ENCODE measurements around the gene NFIB. TPM values are rescaled to one million over a fixed set of nuclear protein-coding genes. Genes with fewer than 3 reads are reported as not detected.

The NFIB gene
- total RNA-seq, 1 experiment from 2014 or later = 14.3 TPM

DNA sequence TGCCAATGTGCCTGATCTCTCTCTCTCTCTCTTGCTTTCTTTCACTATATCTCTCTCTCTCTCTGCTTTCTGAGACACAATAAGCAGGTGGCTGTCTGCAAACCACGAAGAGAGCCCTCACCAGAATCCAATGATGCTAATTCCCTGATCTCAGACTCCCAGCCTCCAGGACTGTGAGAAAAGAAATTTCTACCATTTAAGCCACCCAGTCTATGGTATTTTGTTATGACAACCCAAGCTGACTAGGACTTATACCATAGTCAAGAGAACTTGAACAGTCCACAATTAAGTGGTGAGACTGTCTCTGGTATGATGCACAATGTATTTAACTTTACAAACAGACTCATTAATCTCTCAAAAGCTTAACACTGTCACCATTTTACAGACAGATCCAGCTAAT is 67.0 kb downstream of the NFIB start:
- H3T11ph ChIP-seq (ENCODE audit: low read length) = no peak overlapping the region
- H3K27ac ChIP-seq (ENCODE audit: insufficient read length, low read depth, low read length) = no peak overlapping the region
- no peak overlapping the region for H2AFZ ChIP-seq (ENCODE audit: low read length)
- no peak overlapping the region for H2BK12ac ChIP-seq (ENCODE audit: insufficient read length, low read depth, low read length)
- no peaks in the 10 kb centered on the region for H3K27me3 ChIP-seq (ENCODE audit: insufficient read depth, low read length)
- WGBS (ENCODE audit: extremely low coverage, insufficient read length, low lambda C conversion rate) = no CpG with 5 or more reads among the region's 1 CpG
- peaks cover 5% of the 10 kb centered on the region; the same call in 1 of the 2 replicates for H3K4me1 ChIP-seq (ENCODE audit: insufficient read depth, low read length)
- H3K4me2 ChIP-seq (ENCODE audit: insufficient read depth, insufficient read length, low read length) = no peak overlapping the region
- no peak overlapping the region for H3K18ac ChIP-seq (ENCODE audit: insufficient read length, low read depth, low read length)
- no peaks in the 10 kb centered on the region for H3K9me3 Mint-ChIP-seq
- H4K20me1 ChIP-seq (ENCODE audit: control insufficient read depth, insufficient read depth, insufficient read length) = no peaks in the 10 kb centered on the region
- H3K9ac ChIP-seq (ENCODE audit: extremely low read depth, insufficient read length, low read length) = no peak overlapping the region
- TF ChIP-seq, protein P1, sequence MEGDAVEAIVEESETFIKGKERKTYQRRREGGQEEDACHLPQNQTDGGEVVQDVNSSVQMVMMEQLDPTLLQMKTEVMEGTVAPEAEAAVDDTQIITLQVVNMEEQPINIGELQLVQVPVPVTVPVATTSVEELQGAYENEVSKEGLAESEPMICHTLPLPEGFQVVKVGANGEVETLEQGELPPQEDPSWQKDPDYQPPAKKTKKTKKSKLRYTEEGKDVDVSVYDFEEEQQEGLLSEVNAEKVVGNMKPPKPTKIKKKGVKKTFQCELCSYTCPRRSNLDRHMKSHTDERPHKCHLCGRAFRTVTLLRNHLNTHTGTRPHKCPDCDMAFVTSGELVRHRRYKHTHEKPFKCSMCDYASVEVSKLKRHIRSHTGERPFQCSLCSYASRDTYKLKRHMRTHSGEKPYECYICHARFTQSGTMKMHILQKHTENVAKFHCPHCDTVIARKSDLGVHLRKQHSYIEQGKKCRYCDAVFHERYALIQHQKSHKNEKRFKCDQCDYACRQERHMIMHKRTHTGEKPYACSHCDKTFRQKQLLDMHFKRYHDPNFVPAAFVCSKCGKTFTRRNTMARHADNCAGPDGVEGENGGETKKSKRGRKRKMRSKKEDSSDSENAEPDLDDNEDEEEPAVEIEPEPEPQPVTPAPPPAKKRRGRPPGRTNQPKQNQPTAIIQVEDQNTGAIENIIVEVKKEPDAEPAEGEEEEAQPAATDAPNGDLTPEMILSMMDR (conservative IDR thresholded peaks at IDR 0.05) = no peak
- peaks cover 25 to 39% of the 10 kb centered on the region in 2 experiments for H3K4me1 Mint-ChIP-seq
- H3K79me2 ChIP-seq (ENCODE audit: insufficient read depth, low read length) = no peaks in the 10 kb centered on the region
- no peak overlapping the region for H2BK5ac ChIP-seq (ENCODE audit: insufficient read length, low read length)
- H4K91ac ChIP-seq (ENCODE audit: insufficient read length, low read depth, low read length) = no peak overlapping the region
- H2BK15ac ChIP-seq (ENCODE audit: low read depth, low read length) = no peak overlapping the region
- no peak overlapping the region for H3K4ac ChIP-seq (ENCODE audit: low read depth, low read length)
- no peak overlapping the region for H3K23ac ChIP-seq (ENCODE audit: insufficient read length, low read depth, low read length)
- no peaks in the 10 kb centered on the region for H3K36me3 Mint-ChIP-seq (ENCODE audit: insufficient read depth in 1 of 3, low read depth in 3 of 3)
- H3K27me3 Mint-ChIP-seq (ENCODE audit: low read depth) = no peaks in the 10 kb centered on the region
- H3K14ac ChIP-seq (ENCODE audit: insufficient read depth, low read length) = no peak overlapping the region
- H3K4me3 Mint-ChIP-seq = no peak overlapping the region
- H3K23me2 ChIP-seq (ENCODE audit: insufficient read length, low read depth, low read length, poor library complexity, severe bottlenecking) = no peaks in the 10 kb centered on the region
- H2BK20ac ChIP-seq (ENCODE audit: low read depth, low read length, poor library complexity, severe bottlenecking) = no peak overlapping the region
- no peaks in the 10 kb centered on the region for H3K9me3 ChIP-seq (ENCODE audit: control insufficient read depth, low read depth, low read length)
- H4K8ac ChIP-seq (replicated peaks; ENCODE audit: insufficient read length, low read depth, low read length) = no peak overlapping the region
- H3K56ac ChIP-seq (ENCODE audit: insufficient read length, low read depth, low read length) = no peak overlapping the region
- peak overlapping the region in 1 of 3 experiments; percentile 65; a peak in 2 of 7 replicates for H3K27ac Mint-ChIP-seq
- DNase-seq = no peak
- no peaks in the 10 kb centered on the region for H3K79me1 ChIP-seq (ENCODE audit: insufficient read depth, low read depth, low read length, poor library complexity, severe bottlenecking)
- H4K5ac ChIP-seq (ENCODE audit: insufficient read length, low read depth, low read length) = no peak overlapping the region
- H2BK120ac ChIP-seq (ENCODE audit: low read depth, low read length, poor library complexity, severe bottlenecking) = no peak overlapping the region
- H2AK5ac ChIP-seq (ENCODE audit: insufficient read length, low read length) = no peak overlapping the region

Data from H9 (cell line).